Stomach (tissue), 9 donors: Measurements from ENCODE around the gene PPP2R5D. TPM values are rescaled to one million over a fixed set of nuclear protein-coding genes. Genes with fewer than 3 reads are reported as not detected.

Experiments
- DNase-seq, 2 donors: peaks; one replicate each; pipeline versions ENCODE4 v3.0.0 to v3.0.0-alpha.2; 2013 to 2019
- H3K27ac ChIP-seq, 5 donors: fragments of 200-600 bp in 4 of 5; sonication (generic) in 4 of 5; one replicate each; pipeline ENCODE4 v1.5.1; 2013 to 2019; ENCODE audit warnings: mild to moderate bottlenecking in 1 of 5, moderate library complexity in 1 of 5
- H3K27me3 ChIP-seq, 3 donors: fragments of 200-600 bp; sonication (generic); one replicate each; pipeline ENCODE4 v1.5.1; 2017 to 2019; ENCODE audit warnings: mixed run types in 1 of 3
- H3K36me3 ChIP-seq, 4 donors: fragments of 200-600 bp; sonication (generic); 1 replicate in 3 of 4; 2 replicates in 1 of 4; pipeline ENCODE4 v1.5.1; 2016 to 2019
- H3K4me1 ChIP-seq, 4 donors: fragments of 200-600 bp; sonication (generic); one replicate each; pipeline ENCODE4 v1.5.1; 2016 to 2019
- H3K4me3 ChIP-seq, 4 donors: fragments of 200-600 bp; sonication (generic) in 3 of 4; one replicate each; pipeline ENCODE4 v1.5.1; 2016 to 2019; ENCODE audit warnings: mild to moderate bottlenecking in 1 of 4
- H3K9me3 ChIP-seq, 4 donors: fragments of 200-600 bp; sonication (generic); one replicate each; pipeline ENCODE4 v1.5.1; 2016 to 2019
- CTCF ChIP-seq, 7 experiments: fragments of 450-650 bp in 4 of 7; fragments of 200-600 bp in 3 of 7; sonication (generic) in 3 of 7; IDR thresholded peaks; one replicate each; pipeline ENCODE4 v1.5.1; 2016 to 2019; ENCODE audit warnings: antibody characterized with exemption in 7 of 7, control low read depth in 2 of 7, mild to moderate bottlenecking in 1 of 7
- EP300 ChIP-seq: sonication (generic); formaldehyde crosslinking; IDR thresholded peaks from one replicate; pipeline ENCODE4 v1.6.1; 2017; ENCODE audit warnings: antibody characterized with exemption
- POLR2A ChIP-seq, 4 donors: fragments of 450-650 bp; IDR thresholded peaks; one replicate each; pipeline ENCODE4 v1.6.1; 2016; ENCODE audit warnings: antibody characterized with exemption in 4 of 4, control low read depth in 2 of 4, mild to moderate bottlenecking in 1 of 4, moderate library complexity in 1 of 4
- POLR2AphosphoS5 ChIP-seq, 3 donors: sonication (generic); formaldehyde crosslinking; IDR thresholded peaks; one replicate each; pipeline ENCODE4 v1.6.1; 2016; ENCODE audit warnings: antibody characterized with exemption in 3 of 3
- WGBS, 5 donors: extraction: QIAGEN DNeasy Blood & Tissue Kit in 3 of 5; methylation state at CpG; one replicate each; pipeline versions ENCODE4 v1.1.5 to v1.1.7; 2013 to 2018; 5-methylcytosine and 5-hydroxymethylcytosine counted together
- intact Hi-C: fragments of 100-400 bp; cut with DNase I; formaldehyde crosslinking; loops from one replicate; pipeline ENCODE4 v1.15.1; 2023; ENCODE audit warnings: low total_unique reads
- polyA plus RNA-seq, 3 donors: library from polyadenylated mRNA; stranded (reverse); fragments of 200-250 nt; gene quantifications; one replicate each; pipeline ENCODE4 v1.2.3, GENCODE V29; 2013
- total RNA-seq, 5 donors: library from RNA; depleted of rRNA; stranded (reverse); fragments of >200 nt; gene quantifications; one replicate each; pipeline versions ENCODE4 v1.1.0 to v1.2.3, GENCODE V29; 2014 to 2016
- donor health status: healthy with polysubstance abuse.
- donor health status: Bipolar disorder and iron deficiency.
- donor health status: healthy.

The PPP2R5D gene
- total and polyA plus RNA-seq, 8 donors: 19.6 to 517 (median 24.1) TPM

- H3K27ac ChIP-seq: no peak overlapping the region
- TF ChIP-seq POLR2A (IDR thresholded peaks at IDR 0.05) (no peak), POLR2AphosphoS5 (IDR thresholded peaks at IDR 0.05) (no peak), CTCF (IDR thresholded peaks at IDR 0.05) (no peak), EP300 (no peak)
- intact Hi-C loops: no loop called here
- H3K9me3 ChIP-seq: no peaks in the 10 kb centered on the region
- H3K4me3 ChIP-seq: no peak overlapping the region
- no peaks in the 10 kb centered on the region for H3K27me3 ChIP-seq
- DNase-seq: no peak
- H3K4me1 ChIP-seq: peaks cover 0 to 11% (median 3%) of the 10 kb centered on the region in 4 donors
- H3K36me3 ChIP-seq: peaks cover 43 to 62% (median 61%) of the 10 kb centered on the region in 4 donors
- 66 to 87% (median 75%) methylated on average over 4 of the region's 4 CpGs for WGBS, 5 donors
These were observed 15.6 kb upstream of the PPP2R5D start for GRCh38 chr6:42968783-42969182.

GRCh38 chr6:42969431-42969830 lies 14.9 kb upstream of the PPP2R5D start:
- Histone ChIP-seq H3K27ac (no peak overlapping the region), H3K9me3 (no peaks in the 10 kb centered on the region), H3K4me1 (peaks cover 0 to 6% (median 3%) of the 10 kb centered on the region in 4 donors), H3K36me3 (peaks cover 39 to 60% (median 58%) of the 10 kb centered on the region in 4 donors), H3K4me3 (no peak overlapping the region), H3K27me3 (no peaks in the 10 kb centered on the region)
- no peak for TF ChIP-seq CTCF (IDR thresholded peaks at IDR 0.05)
- TF ChIP-seq POLR2A (IDR thresholded peaks at IDR 0.05): no peak
- TF ChIP-seq EP300: no peak
- intact Hi-C loops: no loop called here
- 80 to 94% (median 94%) methylated on average over 2 of the region's 2 CpGs for WGBS, 5 donors
- DNase-seq: no peak

DNA sequence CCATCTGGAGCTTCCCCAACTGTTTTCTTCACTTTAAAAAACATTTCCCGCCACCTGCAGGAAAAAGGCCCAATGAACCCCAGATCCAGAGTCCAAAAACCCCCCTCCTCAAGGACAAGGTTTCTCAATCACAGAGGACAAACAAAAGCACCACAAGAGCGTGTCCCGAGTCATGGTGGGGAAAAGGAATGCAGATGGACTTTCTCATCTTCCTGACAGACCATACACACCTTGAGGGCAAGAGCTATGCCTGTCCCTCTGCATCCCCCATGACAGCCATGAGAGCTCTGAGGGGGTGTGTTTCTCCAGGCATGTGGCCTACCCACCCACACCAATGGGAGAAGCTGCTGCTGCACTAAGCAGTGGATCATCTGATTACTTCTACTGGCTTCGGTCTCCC lies 14.4 kb upstream of the PPP2R5D start:
- intact Hi-C loops: no loop called here
- H3K27me3 ChIP-seq: no peaks in the 10 kb centered on the region
- TF ChIP-seq POLR2A (IDR thresholded peaks at IDR 0.05): no peak
- no peak for TF ChIP-seq CTCF (IDR thresholded peaks at IDR 0.05)
- TF ChIP-seq POLR2AphosphoS5 (IDR thresholded peaks at IDR 0.05): no peak
- TF ChIP-seq EP300: no peak
- 93 to 98% (median 96%) methylated on average over 4 of the region's 4 CpGs for WGBS, 5 donors
- peaks cover 0 to 7% (median 3%) of the 10 kb centered on the region in 4 donors for H3K4me1 ChIP-seq
- H3K4me3 ChIP-seq: no peak overlapping the region
- H3K27ac ChIP-seq: no peak overlapping the region
- no peaks in the 10 kb centered on the region for H3K9me3 ChIP-seq
- peaks cover 34 to 58% (median 54%) of the 10 kb centered on the region in 4 donors for H3K36me3 ChIP-seq
- no peak for DNase-seq

- Histone ChIP-seq H3K9me3 (no peaks in the 10 kb centered on the region), H3K36me3 (peaks cover 25 to 47% (median 43%) of the 10 kb centered on the region in 4 donors), H3K27ac (no peak overlapping the region), H3K4me1 (peaks cover 0 to 17% (median 8%) of the 10 kb centered on the region in 4 donors), H3K4me3 (no peak overlapping the region), H3K27me3 (no peaks in the 10 kb centered on the region)
- intact Hi-C loops: no loop called here
- DNase-seq: no peak
- 62 to 83% (median 79%) methylated on average over 4 of the region's 4 CpGs for WGBS, 5 donors
- TF ChIP-seq EP300 (no peak), POLR2AphosphoS5 (IDR thresholded peaks at IDR 0.05) (no peak), CTCF (IDR thresholded peaks at IDR 0.05) (no peak), POLR2A (IDR thresholded peaks at IDR 0.05) (no peak)
These were observed 13.3 kb upstream of the PPP2R5D start for GRCh38 chr6:42970871-42971612.
